ENCODE data around the gene MRPL49. TPM values are rescaled to one million over a fixed set of nuclear protein-coding genes. Genes with fewer than 3 reads are reported as not detected.

The MRPL49 gene
- total RNA-seq, 1 experiment from 2014 or later: 55.9 TPM

GRCh38 chr11:65087827-65088226 lies 34.3 kb upstream of the MRPL49 start (continued):
- no peak for TF ChIP-seq ZNF512 (CRISPR knock-in tag; IDR thresholded peaks at IDR 0.05; ENCODE audit: borderline replicate concordance)
- TF ChIP-seq USF2 (CRISPR knock-in tag; IDR thresholded peaks at IDR 0.05): no peak
- TF ChIP-seq ZNF138 (CRISPR knock-in tag; conservative IDR thresholded peaks at IDR 0.05): no peak
- no peak for TF ChIP-seq KAT7 (CRISPR knock-in tag; IDR thresholded peaks at IDR 0.05; ENCODE audit: borderline replicate concordance)
- TF ChIP-seq ZNF396 (CRISPR knock-in tag; IDR thresholded peaks at IDR 0.05; ENCODE audit: borderline replicate concordance): no peak

- no peaks in the 10 kb centered on the region for H3K27me3 Mint-ChIP-seq (ENCODE audit: low read depth)
- no peak for DNase-seq (ENCODE audit: low spot score)
- 0 out of 2 replicates have a peak, but pooled peaks cover 4% of the 10 kb centered on the region for H3K4me1 Mint-ChIP-seq
- ChIA-PET CTCF (interaction anchor here (1.4 to 2.7 kb wide), 4 partner anchors 12 to 241 kb away, joined by 4 to 11 read pairs (median 7); partner anchors contain the start of gene ARL2), POLR2A (interaction anchor here (0.6 kb wide), 1 partner anchor 60 kb away, joined by 3 read pairs; no protein-coding TSS in a partner anchor)
- H3K9me3 Mint-ChIP-seq: no peaks in the 10 kb centered on the region
- no peak overlapping the region for H3K27ac Mint-ChIP-seq
- H3K4me3 Mint-ChIP-seq: no peak overlapping the region
- H3K36me3 Mint-ChIP-seq: peaks cover 3% of the 10 kb centered on the region
- no peak for ATAC-seq
- TF ChIP-seq NFYB (CRISPR knock-in tag; conservative IDR thresholded peaks at IDR 0.05; ENCODE audit: low read depth): no peak
- no peak for TF ChIP-seq ZNF671 (CRISPR knock-in tag; IDR thresholded peaks at IDR 0.05)
- no peak for TF ChIP-seq ZNF138 (CRISPR knock-in tag; conservative IDR thresholded peaks at IDR 0.05)
- no peak for TF ChIP-seq ZMAT4 (CRISPR knock-in tag; IDR thresholded peaks at IDR 0.05)
- TF ChIP-seq ZNF416 (CRISPR knock-in tag; IDR thresholded peaks at IDR 0.05): no peak
- no peak for TF ChIP-seq SMAD4 (CRISPR knock-in tag; IDR thresholded peaks at IDR 0.05)
- no peak for TF ChIP-seq NFATC4 (CRISPR knock-in tag; IDR thresholded peaks at IDR 0.05)
- no peak for TF ChIP-seq ZNF425 (CRISPR knock-in tag; conservative IDR thresholded peaks at IDR 0.05)
- no peak for TF ChIP-seq ZBTB43 (CRISPR knock-in tag; IDR thresholded peaks at IDR 0.05)
- no peak for TF ChIP-seq AFF4 (CRISPR knock-in tag; IDR thresholded peaks at IDR 0.05; ENCODE audit: borderline replicate concordance)
- no peak for TF ChIP-seq E2F1 (CRISPR knock-in tag; IDR thresholded peaks at IDR 0.05)
- TF ChIP-seq E2F4 (CRISPR knock-in tag; IDR thresholded peaks at IDR 0.05; ENCODE audit: borderline replicate concordance, low read depth): no peak
- no peak for TF ChIP-seq USF1 (CRISPR knock-in tag; IDR thresholded peaks at IDR 0.05)
- no peak for TF ChIP-seq CTCF (IDR thresholded peaks at IDR 0.05)
- no peak for TF ChIP-seq MLX (CRISPR knock-in tag; IDR thresholded peaks at IDR 0.05)
These were observed 32.5 kb upstream of the MRPL49 start for GRCh38 chr11:65089621-65090020.

Measured in WTC11 (cell line).